PC-3 (cell line): ENCODE data around the gene SAMD14.

Experiments used
- CTCF ChIP-seq: fragments of 300-600 bp; sonication (generic); conservative IDR thresholded peaks from 2 replicates; pipeline ENCODE4 v1.5.1; 2017; ENCODE audit warnings: antibody characterized with exemption, low read depth, mild to moderate bottlenecking, low read length
- EZH2 ChIP-seq: fragments of 300-600 bp; sonication (generic); IDR thresholded peaks from one replicate; pipeline ENCODE4 v1.6.1; 2017; ENCODE audit warnings: antibody characterized with exemption, mild to moderate bottlenecking, low read length; ENCODE audit not compliant: unreplicated experiment

- TF ChIP-seq CTCF (no peak), EZH2 (no peak)
Measured at GRCh38 chr17:50114401-50114800, 15.6 kb downstream of the SAMD14 start.
